ENCODE data around the gene ACSF3. TPM values are rescaled to one million over a fixed set of nuclear protein-coding genes. Genes with fewer than 3 reads are reported as not detected.
"Not testable (repeated sequence)": the region's sequence is repeated elsewhere in the genome, so short reads cannot be mapped to it uniquely, and the experiment has no call there.

ACSF3 gene
- total RNA-seq, 2 donors from 2014 or later = 14.9 to 16.2 TPM

DNA sequence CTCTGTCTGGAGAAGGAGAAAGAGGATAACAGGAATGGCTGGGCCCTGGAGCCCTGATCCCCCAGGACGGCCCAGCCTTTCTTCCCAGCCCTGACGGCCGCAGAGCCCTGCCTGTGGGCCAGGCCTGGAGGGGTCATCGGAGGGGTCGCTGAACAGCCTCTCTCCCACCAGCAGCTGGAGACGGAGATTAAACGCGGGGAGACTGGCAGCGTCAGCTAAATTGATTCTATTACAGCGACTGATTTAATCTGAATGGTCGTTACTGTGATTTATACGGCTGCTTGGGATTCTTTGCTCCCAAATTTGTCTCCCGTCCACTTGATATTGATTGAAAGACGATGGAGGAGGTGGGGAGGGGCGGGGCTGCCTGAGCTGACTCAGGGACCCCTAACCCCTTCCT, 70.8 kb downstream of the ACSF3 start:
- intact Hi-C loops (cut with DNase I) = loop anchor here in 1 of 2 donors (10.0 kb wide), 2 partner anchors 220 to 350 kb away; partner anchors contain the start of gene APRT
- ATAC-seq = no peak
- no peak for DNase-seq

GRCh38 chr16:89164847-89165680, 71.4 kb downstream of the ACSF3 start:
- no peak for ATAC-seq
- intact Hi-C loops (cut with DNase I) = loop anchor here (5.0 to 10.0 kb wide), 5 partner anchors 220 to 428 kb away; partner anchors contain the start of gene APRT (in 1 of the 2)
- DNase-seq = no peak

- not testable (repeated sequence) for DNase-seq, ATAC-seq
- intact Hi-C loops (cut with DNase I) = loop anchor here (5.0 to 10.0 kb wide), 5 partner anchors 221 to 428 kb away; partner anchors contain the start of gene APRT (in 1 of the 2)
Measured at GRCh38 chr16:89165681-89165979, 72.0 kb downstream of the ACSF3 start.

GRCh38 chr16:89166696-89167424, 73.2 kb downstream of the ACSF3 start:
- no peak for ATAC-seq
- intact Hi-C loops (cut with DNase I) = loop anchor here (2.0 to 10.0 kb wide), 6 partner anchors 222 to 430 kb away; partner anchors contain the start of gene APRT (in 1 of the 2)

GRCh38 chr16:89167425-89167941, 73.8 kb downstream of the ACSF3 start:
- intact Hi-C loops (cut with DNase I) = loop anchor here (2.0 to 10.0 kb wide), 6 partner anchors 223 to 430 kb away; partner anchors contain the start of gene APRT (in 1 of the 2)
- ATAC-seq (peak; percentile 57 to 58), DNase-seq (peak; percentile 86)

More at GRCh38 chr16:89166696-89167424, 73.2 kb downstream of the ACSF3 start:
- DNase-seq = no peak

GRCh38 chr16:89168381-89169189, 74.9 kb downstream of the ACSF3 start:
- DNase-seq = no peak
- intact Hi-C loops (cut with DNase I) = loop anchor here (5.0 to 10.0 kb wide), 5 partner anchors 224 to 431 kb away; partner anchors contain the start of gene APRT (in 1 of the 2)
- no peak for ATAC-seq

DNA sequence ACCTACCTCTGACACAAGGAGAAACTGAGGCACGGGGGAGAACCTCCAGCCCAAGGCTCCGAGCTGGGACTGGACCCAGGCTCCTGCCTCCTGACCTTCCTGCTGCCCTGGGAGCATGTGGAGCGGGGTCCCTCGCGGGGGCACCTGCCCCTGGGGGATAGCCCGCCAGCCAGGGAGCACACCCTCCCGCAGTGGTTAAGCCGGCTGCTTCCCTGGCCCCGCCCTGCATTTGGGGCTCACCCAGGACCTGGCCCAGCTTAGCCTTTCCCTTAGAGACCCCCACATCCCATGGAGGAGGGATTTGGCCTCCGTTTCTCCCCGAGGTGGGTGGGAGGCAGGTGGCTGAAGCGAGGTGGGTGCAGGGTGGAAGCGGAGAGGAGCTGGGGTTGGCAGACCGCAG, 76.1 kb downstream of the ACSF3 start:
- DNase-seq (no peak), ATAC-seq (no peak)
- intact Hi-C loops (cut with DNase I) = loop anchor here (5.0 to 10.0 kb wide), 5 partner anchors 225 to 432 kb away; partner anchors contain the start of gene APRT (in 1 of the 2)

GRCh38 chr16:89170346-89171215, 76.9 kb downstream of the ACSF3 start:
- ATAC-seq (no peak), DNase-seq (peak; percentile 35)
- intact Hi-C loops (cut with DNase I) = no loop called here

DNA sequence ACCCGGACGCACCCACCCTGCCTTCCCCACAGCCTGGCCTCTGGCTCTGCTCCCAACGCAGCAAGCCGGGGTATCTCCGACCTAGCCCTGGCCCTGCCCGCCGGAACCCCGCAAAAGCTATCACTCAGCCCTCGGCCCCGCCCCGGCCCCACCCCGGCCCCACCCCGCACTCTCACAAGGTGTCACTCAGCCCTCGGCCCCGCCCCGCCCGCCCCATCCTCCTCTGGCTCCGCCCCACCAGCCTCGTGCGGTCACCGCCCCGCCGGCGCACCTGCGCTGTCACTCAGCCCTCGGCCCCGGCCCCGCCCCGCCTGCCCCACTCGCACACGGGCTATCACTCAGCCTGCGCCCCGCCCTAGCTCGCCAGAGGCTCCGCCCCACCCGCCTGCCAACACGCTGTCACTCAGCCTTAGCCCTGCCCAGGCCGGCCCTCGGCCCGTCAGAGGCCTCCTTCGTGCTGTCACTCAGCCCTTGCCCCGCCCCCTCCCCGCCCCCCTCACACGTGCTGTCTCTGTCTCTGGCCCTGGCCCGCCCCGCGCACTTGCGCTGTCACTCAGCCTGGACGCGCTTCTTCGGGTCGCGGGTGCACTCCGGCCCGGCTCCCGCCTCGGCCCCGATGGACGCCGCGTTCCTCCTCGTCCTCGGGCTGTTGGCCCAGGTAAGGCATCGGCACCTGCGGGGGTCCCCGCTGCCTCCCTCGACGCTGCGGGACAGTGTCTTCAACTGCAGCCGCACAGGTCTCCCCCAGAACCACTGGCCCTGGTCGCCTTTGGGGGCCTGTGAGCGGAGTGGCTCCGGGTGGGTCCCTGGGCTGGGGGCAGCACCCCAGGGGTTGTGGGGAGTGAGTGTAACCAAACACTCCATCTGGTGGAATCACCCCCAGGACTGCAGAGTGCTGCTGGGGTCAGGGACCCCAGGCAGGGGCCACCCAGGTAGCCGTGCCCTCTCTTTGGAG, 77.8 kb downstream of the ACSF3 start, which contains the start of gene CDH15:
Gene CDH15, plus strand, starts transcription at position 533 of the 955 bp plus-strand sequence. Its CDS starts 84 bp downstream, at position 617.
- DNase-seq = peak; percentile 92
- peak; percentile 92 to 93 for ATAC-seq
- intact Hi-C loops (cut with DNase I) = no loop called here

GRCh38 chr16:89172171-89172527, 78.5 kb downstream of the ACSF3 start:
- intact Hi-C loops (cut with DNase I) = no loop called here
- no peak for DNase-seq
- ATAC-seq = no peak

DNA sequence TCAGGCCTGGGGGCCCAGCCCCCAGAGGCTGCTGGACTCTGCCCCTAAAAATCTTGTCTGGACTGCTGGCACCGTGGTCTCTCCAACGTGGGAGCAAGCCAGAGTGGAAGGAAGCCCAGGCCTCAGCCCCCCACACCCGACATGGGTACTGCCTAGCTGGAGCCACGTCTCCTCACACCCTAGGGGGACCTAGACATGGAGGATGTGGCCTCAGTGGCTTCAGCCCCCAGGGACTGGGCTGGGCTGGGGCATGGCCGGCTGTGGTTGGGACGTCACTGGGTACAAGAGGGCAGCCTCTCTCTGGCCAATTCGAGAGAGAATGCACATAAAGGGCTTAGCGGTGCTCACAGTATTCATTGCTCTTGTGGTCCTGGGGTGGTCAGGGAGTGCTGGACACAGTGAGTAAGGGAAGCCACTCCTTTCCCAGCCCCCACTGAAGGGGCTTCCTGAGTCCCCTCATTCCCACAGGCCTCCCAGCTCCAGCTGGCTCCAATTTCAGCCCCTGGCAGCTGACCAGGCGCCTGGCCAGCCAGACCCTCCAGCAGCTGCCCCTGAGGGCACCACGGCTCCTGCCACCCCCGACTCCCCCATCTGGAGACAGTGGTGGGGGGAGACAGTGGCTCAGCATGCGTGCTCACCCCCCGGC, 79.0 kb downstream of the ACSF3 start:
- ATAC-seq = no peak
- intact Hi-C loops (cut with DNase I) = no loop called here

GRCh38 chr16:89173174-89173921, 79.7 kb downstream of the ACSF3 start:
- ATAC-seq (no peak), DNase-seq (no peak)
- intact Hi-C loops (cut with DNase I) = no loop called here

More for the DNA sequence above, 79.0 kb downstream of the ACSF3 start:
- DNase-seq = no peak

GRCh38 chr16:89174055-89174827, 80.6 kb downstream of the ACSF3 start:
- intact Hi-C loops (cut with DNase I) = no loop called here
- DNase-seq = no peak
- no peak for ATAC-seq

DNA sequence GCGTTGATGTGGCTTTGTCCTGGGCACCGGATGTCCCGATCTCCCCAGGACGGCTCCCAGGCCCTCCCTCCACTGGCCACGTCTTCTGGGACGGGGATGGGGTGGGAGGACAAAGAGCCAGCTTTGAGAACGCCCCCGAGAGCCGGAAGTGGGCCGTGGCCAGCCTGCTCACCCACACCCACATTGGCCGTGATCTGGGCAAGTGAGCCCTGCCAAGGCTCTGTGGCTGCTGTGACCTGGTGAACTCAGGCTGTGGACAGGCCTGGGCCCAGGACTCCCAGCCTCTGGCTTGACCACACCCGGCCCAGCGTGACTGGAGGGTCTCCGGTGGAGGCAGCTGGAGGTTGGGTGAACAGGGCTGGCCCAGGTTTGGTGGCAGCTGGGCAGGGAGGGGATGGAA, 81.2 kb downstream of the ACSF3 start:
- DNase-seq (no peak), ATAC-seq (no peak)
- intact Hi-C loops (cut with DNase I) = no loop called here
